SW480 (cell line): ENCODE results near the gene MALAT1.

Experiments
- DNase-seq: peaks from one replicate; pipeline ENCODE4 v3.0.0-alpha.2; 2016; ENCODE audit warnings: low spot score

Gene MALAT1

GRCh38 chr11:65479184-65480145 lies 19.4 kb upstream of the MALAT1 start:
- peak; percentile 85 for DNase-seq

DNA sequence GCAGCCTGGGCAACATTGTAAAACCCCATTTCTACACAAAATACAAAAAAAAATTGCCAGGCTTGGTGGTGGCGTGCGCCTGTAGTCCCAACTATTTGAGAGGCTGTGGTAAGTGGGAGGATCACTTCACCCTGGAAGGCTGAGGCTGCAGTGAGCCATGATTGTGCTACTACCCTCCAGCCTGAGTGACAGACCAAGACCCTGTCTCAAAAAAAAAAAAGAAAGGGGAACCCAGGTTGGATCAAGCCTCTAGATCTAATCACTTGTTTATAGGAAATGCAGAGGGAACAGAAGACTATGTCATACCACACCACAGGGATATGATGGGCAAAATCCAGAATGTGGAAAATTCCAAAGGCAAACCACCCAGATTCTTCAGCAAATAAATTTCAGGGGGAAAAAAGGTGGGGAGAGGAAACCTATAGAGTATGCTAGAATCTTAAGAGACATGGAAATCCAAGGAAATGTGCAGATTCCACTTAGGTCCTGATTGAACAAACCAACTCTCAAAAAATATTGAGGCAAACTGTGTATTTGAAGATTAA lies 16.5 kb upstream of the MALAT1 start:
- no peak for DNase-seq

DNA sequence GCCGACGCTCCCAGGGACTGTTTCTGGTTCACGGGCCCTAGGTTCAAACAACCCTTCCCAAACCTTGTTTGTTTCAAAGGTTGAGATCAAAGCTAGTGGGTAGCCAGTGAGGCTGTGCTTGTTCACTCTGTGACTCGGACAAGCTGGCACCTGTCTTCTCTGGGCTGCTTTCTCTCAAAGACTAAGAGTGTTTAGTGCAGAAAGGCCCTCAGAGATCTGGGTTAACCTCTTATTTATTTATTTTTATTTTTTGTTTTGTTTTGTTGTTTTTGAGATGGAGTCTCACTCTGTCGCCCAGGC lies 13.0 kb upstream of the MALAT1 start:
- DNase-seq, result peak; percentile 73

DNA sequence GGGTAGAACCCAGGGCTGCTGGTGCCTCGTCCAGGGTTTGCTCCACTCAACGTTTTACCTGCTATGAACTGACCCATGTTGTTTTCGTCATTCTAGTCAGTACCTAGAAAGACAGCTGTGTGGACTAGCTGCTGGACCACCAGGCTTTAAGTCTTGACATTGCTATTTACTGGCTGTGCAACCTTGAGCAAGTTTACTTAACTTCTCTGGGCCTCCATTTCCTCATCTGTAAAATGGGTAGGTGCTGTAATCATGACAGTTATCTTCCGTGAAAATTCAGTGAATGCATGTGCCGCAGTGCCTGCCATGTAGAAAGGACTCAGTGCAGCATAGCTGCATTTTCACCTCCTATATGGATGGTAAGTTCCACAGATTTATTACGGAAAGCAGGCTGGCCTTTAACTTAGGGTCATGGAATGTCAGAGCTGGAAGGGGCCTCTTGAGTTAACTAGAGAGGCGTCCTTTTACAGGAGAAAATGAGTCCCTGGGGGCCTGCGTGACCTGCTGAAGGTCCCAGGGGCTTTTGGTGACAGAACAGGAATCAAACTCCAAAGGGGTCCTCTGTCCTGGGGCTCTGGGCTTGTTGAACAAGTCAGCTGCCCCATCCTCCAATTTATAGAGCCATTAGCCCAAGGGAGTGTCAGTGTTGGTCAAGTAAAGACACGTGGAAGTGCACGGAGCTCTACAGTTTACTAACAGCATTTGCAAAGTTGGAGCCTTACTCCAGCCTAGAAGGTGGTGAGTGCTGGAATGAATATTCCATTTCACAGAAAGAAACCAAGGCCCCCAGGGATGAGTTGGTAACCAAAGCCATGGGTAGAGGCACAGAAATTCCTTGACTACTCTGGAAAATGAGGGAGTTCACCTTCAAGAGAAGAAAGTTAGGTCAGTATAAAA lies 12.0 kb upstream of the MALAT1 start:
- DNase-seq, result no peak

GRCh38 chr11:65487467-65488272 lies 11.2 kb upstream of the MALAT1 start:
- DNase-seq, result peak; percentile 100

- DNase-seq, result no peak
Measured at GRCh38 chr11:65488273-65489034, 10.4 kb upstream of the MALAT1 start.

DNA sequence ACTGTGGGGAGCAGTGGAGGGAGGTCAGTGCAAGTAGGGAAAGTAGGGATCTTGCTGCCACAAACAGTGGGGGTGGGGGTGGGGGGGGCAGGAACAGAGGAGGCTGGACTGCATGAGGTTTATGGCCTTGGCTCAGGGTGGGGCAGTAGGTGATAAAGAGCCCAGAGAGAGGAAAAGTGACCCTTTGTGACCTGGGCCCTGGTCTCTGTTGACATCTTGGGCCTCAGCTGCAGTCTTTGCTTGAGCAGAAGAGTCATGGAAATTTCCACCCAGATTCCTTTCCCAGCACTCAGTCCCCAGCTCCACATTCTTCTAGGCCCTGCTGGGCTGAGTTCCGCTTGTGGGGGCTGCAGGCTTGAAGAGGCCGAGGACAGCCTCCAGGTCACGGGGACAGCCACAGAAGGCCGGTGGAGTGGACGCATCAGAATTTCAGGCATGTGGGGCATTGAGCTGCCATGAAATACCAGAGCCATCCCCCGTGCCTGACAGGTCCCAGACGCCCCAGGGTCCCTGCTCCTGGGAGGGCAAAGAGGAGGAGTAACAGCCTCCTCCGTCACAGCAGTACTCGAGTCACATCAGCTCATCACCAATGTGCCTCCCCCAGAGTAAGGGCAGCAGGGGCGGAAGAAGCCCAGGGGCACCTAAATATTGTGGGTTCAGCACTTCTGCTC lies 9.7 kb upstream of the MALAT1 start:
- peak; percentile 84 for DNase-seq

- DNase-seq, result no peak
Measured at GRCh38 chr11:65489706-65490320, 9.0 kb upstream of the MALAT1 start.

GRCh38 chr11:65491163-65491465 lies 7.7 kb upstream of the MALAT1 start:
- no peak for DNase-seq

- peak; percentile 92 for DNase-seq
Measured at GRCh38 chr11:65491614-65492386, 7.0 kb upstream of the MALAT1 start.

GRCh38 chr11:65492387-65492636 lies 6.5 kb upstream of the MALAT1 start:
- DNase-seq, result no peak

DNA sequence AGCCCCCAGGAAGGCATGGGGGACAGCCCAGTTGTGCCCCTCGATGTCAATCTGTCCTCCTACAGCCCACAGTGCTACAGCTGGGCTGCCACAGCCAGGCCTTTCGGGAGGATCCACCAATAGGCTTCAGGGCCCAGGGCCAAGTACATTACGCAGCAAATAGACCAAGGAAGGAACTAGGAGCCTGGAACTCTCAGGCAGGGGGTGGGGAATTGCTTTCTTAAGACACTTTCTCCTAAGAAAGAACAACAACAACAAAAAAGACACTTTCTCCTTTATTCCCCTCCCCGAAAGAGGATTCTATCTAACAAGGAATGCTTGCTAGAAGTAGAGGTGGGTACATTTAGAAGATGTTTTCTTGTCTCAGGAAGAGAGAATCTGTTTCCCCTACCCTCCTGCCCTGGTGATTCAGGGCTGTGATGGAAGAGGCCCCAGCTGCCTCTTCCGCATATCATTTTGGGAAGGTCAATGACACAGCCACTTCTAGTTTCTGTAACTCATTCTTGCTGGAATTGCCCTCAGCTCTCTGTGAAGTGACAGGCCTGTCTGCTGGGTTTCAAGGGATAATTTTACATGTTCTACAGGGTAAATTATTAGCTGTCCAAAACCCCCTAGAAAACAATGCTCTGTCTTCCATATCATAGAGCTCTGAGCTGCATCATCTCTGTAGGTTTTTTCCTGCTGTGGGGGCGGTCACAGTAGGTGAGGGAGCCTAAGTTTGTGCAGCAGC lies 6.0 kb upstream of the MALAT1 start:
- DNase-seq, result peak; percentile 66

DNA sequence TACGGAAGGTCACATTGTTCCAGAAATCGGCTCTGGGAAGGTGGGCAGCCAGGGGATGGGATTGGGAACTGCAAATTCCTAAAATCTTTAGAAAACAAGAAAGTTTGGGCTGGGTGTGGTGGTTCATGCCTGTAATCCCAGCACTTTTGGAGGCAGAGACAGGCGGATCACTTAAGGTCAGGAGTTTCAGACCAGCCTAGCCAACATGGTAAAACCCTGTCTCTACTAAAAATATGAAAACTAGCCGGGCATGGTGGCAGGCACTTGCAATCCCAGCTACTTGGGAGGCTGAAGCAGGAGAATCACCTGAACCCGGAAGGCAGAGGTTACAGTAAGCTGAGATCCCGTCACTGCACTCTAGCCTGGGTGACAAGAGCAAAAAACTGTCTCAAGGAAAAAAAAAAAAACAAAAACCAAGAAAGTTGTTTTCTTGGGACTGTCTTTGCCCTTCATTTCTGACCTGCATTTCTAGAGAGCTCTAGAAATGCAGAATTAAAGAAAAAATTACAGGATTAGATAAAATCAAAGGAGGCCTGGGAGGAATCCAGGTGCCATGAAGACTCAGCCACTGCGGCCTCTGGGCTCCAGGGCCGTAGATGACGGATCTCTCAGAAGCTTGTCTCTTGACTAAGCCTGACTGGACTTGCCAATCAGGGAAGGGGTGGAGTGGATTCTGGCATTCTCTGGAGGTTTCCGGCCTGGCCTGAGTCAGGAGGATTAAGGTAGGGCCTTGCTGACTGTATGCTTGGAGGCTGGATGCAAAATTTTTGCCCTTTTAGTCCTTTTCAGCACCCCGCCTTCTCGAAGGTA lies 5.3 kb upstream of the MALAT1 start:
- peak; percentile 89 for DNase-seq

GRCh38 chr11:65496304-65497140 lies 2.3 kb upstream of the MALAT1 start:
- DNase-seq, result peak; percentile 40

DNA sequence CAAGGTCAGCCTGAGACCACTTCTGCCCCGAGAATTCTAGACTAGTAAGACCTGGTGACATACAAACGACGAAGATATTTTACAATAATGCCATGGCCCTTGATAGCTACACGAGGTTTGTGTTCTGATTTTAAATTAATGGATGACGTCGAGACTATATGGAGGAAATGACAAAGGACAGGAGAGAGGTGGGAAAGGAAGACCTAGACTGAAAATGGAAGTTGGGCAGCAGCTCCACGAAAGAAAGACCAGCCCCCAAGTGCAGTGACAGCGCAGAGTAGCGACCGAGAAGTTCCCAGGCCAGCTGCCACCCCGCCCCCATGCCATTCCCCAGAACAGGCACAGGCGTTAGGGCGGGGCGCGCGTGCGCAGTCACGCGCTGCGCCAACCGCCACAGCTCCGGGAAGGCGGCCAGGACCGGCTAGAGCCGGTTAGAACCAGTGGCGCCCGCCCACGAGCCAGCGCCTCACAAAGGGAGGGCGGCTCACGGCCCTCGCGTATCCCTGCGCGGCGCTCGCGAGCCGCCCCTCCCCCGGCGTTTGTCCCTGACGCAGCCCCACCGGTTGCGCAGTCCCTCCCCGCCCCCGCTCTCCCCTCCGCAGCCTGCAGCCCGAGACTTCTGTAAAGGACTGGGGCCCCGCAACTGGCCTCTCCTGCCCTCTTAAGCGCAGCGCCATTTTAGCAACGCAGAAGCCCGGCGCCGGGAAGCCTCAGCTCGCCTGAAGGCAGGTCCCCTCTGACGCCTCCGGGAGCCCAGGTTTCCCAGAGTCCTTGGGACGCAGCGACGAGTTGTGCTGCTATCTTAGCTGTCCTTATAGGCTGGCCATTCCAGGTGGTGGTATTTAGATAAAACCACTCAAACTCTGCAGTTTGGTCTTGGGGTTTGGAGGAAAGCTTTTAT lies 1.5 kb upstream of the MALAT1 start:
- DNase-seq, result peak; percentile 97

GRCh38 chr11:65498042-65498726 lies 661 bp upstream of the MALAT1 start:
- peak; percentile 64 for DNase-seq
